Epithelial cell of esophagus (primary cell): ENCODE results near the gene ASPHD2.
A peak's percentile ranks its signal among the peaks of the same experiment; 100 is the strongest.

Experiments used
- DNase-seq: peaks from one replicate; pipeline ENCODE4 v3.0.0; 2010; ENCODE audit warnings: low read depth
- H3K4me3 ChIP-seq: 2 replicates; pipeline ENCODE4 v1.5.1; 2011; ENCODE audit warnings: mild to moderate bottlenecking, low read length, control low read depth
- TF ChIP-seq, protein P1 (sequence below): IDR thresholded peaks from 2 replicates; pipeline ENCODE4 v1.5.1; 2011; ENCODE audit warnings: low read depth, mild to moderate bottlenecking, low read length, control low read depth, inconsistent platforms; ENCODE audit not compliant: insufficient read depth; ENCODE audit errors: missing control alignments

ASPHD2 gene

DNA sequence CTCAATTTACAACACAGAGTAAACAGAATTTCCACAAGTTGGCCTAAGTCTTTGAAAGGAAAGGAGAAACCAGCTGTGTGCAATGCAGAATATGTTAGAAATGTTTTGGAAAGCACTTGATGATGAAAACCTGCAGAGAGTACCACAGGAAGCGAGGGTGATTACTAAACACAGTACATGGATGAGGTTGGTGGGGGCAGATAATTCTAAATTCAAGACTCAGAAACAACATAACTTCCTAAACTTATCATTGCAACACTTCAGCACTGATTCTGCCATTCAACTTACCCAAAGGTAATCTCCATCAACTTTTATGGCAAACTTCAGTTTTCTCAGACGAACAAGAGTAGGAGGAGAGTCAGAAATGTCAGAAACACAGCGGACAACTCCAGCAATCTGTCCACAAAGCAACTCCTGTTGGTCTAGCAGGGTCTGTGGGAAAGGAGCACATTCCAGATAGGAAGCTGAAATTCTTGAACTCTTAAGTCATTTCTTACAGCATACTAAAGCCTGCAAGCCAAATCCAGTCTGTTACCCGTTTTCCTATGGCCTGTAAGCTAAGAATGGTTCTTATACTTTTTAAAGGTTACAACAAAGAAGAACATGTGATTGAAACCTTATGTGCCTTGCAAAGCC lies 47.8 kb downstream of the ASPHD2 start:
- TF ChIP-seq, protein P1, sequence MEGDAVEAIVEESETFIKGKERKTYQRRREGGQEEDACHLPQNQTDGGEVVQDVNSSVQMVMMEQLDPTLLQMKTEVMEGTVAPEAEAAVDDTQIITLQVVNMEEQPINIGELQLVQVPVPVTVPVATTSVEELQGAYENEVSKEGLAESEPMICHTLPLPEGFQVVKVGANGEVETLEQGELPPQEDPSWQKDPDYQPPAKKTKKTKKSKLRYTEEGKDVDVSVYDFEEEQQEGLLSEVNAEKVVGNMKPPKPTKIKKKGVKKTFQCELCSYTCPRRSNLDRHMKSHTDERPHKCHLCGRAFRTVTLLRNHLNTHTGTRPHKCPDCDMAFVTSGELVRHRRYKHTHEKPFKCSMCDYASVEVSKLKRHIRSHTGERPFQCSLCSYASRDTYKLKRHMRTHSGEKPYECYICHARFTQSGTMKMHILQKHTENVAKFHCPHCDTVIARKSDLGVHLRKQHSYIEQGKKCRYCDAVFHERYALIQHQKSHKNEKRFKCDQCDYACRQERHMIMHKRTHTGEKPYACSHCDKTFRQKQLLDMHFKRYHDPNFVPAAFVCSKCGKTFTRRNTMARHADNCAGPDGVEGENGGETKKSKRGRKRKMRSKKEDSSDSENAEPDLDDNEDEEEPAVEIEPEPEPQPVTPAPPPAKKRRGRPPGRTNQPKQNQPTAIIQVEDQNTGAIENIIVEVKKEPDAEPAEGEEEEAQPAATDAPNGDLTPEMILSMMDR = no peak
- H3K4me3 ChIP-seq = no peak overlapping the region
- no peak for DNase-seq

DNA sequence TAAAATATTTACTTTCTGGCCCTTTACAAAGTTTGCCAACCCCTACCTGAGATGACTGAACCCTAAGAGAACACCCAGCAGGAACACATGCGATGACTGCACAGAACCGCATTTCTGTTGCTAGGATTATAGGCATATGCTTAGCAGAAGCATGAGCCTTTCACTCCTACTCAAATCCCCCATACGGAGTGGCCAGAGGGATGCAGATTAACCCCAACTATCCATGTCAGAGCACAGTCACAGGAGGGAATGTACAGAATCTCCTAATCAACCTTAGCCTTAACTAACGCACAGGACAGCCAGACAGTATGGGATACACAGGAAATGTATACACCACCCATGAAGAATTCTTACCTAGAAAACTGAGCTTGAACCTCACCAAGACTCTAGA lies 48.3 kb downstream of the ASPHD2 start:
- TF ChIP-seq, protein P1 = no peak
- H3K4me3 ChIP-seq = no peak overlapping the region

DNA sequence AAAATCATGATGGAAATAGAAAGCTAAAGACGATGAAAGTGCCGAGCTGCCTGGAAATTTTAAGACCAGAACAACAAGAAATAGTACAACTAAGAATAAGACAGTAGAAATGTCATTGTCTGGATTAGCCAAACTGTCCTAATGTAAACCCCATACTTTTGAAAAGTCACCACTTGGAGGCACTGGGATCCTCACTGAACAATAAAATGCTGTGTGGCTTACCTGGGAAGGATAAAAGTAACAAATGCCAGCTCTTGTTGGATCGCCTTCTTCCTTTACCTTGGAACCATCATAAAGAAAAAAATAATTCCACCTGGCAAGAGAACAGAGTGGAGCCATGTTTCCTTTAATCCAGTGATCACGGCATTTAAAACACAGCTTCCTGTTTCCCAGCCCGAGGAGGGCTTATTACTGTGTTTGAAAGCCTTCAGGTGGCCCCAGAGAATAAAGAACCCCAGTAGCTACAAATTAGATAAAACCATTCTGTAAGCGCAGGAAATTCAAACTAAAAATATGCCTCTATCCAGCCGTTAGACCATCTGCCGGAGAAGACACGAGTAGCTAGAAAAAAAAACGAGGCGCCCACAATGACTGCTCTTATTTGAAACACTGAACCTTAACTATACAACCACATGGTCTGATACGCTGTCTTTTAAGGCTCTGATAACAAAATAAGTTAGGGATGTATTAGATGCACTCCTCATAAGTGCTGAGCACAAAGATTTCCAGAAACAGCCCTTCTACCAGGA lies 50.2 kb downstream of the ASPHD2 start:
- TF ChIP-seq, protein P1 = peak; percentile 18
- H3K4me3 ChIP-seq = peak overlapping the region; percentile 27
- DNase-seq = no peak

More for the DNA sequence above, 48.3 kb downstream of the ASPHD2 start:
- no peak for DNase-seq

DNA sequence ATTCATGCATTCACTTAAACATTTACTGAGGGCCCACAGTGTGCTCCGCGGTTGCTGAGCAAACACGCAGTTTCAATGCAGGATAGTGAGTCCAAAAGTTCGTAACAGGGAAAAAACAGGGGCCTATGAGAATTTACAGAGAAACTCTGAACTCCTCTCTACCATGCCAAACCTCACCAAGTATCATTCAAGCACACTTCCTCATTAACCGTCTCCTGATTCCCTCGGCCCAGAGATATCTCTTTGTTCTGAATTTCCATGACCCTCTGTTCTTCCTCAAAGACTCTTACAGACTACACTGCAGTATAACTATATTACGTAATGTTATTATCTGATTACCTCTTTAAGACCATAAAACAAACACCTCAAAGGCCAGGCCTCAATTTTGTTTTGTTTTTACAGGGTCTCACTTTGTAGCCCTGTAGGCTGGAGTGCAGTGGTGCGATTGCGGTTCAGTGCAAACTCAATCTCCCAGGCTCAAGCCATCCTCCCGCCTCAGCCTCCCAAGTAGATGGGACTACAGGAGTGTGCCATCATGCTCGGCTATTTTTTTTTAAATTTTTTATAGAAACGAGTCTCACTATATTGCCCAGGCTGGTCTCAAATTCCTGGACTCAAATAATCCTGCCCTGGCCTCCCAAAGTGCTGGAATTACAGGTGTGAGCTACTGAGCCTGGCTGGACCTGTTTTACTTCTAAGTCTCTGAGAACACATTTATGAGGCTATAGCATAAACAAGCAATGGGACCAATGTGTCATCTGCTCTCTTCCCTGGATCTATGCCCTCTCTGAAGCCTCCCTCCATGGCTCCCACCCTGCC lies 50.9 kb downstream of the ASPHD2 start:
- TF ChIP-seq, protein P1 = no peak
- peak overlapping the region; percentile 27 for H3K4me3 ChIP-seq
- peak; percentile 38 for DNase-seq

DNA sequence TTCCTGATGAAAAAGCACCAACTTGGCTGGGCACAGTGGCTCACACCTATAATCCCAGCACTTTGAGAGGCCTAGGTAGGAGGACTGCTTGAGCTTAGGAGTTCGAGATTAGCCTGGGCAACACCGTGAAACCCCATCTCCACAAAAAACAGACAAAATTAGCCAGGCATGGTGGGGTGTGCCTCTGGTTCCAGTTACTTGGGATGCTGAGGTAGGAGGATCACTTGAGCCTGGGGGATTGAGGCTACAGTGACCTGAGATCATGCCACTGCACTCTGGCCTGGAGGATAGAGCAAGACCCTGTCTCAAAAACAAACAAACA lies 51.5 kb downstream of the ASPHD2 start:
- no peak overlapping the region for H3K4me3 ChIP-seq

DNA sequence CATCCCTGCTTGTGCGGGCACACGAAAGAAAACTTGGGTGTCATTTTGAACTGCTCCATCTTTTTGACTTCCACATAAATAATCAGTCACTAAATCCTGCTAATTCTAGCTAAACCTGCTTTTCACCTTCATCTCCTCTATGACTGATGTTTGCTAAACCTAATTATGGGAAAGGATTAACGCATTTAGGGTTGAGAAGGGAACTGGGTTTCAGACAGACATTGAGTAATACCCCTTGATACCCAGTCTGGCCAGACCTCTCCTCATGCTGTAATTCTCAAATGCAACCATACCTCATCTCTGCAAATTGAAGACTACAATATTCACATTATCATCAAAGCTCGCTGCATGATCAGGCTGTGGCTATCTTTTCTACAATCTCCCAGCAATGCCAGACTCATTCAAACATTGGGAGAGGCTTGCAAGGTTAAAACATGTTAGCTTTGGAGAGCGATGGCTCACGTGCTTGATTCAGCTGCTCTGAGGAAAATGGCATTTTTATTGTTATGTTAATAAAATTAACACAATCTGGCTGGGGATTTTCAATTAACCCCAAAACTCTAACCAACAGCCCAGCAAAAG lies 52.1 kb downstream of the ASPHD2 start:
- peak; percentile 51 for DNase-seq
- no peak overlapping the region for H3K4me3 ChIP-seq
- TF ChIP-seq, protein P1 = no peak

More for the DNA sequence above, 51.5 kb downstream of the ASPHD2 start:
- TF ChIP-seq, protein P1 = no peak
- no peak for DNase-seq
